ENCODE results near the gene SRRM5.
A peak's percentile ranks its signal among the peaks of the same experiment; 100 is the strongest.
"Not testable (repeated sequence)": the region's sequence is repeated elsewhere in the genome, so short reads cannot be mapped to it uniquely, and the experiment has no call there.

Gene SRRM5

GRCh38 chr19:43591904-43592772, 19.8 kb upstream of the SRRM5 start:
- DNase-seq (ENCODE audit: low spot score) = no peak

GRCh38 chr19:43592800-43593350, 19.0 kb upstream of the SRRM5 start:
- DNase-seq (ENCODE audit: low spot score) = no peak

GRCh38 chr19:43594081-43594697, 17.7 kb upstream of the SRRM5 start:
- no peak for DNase-seq (ENCODE audit: low spot score)

DNA sequence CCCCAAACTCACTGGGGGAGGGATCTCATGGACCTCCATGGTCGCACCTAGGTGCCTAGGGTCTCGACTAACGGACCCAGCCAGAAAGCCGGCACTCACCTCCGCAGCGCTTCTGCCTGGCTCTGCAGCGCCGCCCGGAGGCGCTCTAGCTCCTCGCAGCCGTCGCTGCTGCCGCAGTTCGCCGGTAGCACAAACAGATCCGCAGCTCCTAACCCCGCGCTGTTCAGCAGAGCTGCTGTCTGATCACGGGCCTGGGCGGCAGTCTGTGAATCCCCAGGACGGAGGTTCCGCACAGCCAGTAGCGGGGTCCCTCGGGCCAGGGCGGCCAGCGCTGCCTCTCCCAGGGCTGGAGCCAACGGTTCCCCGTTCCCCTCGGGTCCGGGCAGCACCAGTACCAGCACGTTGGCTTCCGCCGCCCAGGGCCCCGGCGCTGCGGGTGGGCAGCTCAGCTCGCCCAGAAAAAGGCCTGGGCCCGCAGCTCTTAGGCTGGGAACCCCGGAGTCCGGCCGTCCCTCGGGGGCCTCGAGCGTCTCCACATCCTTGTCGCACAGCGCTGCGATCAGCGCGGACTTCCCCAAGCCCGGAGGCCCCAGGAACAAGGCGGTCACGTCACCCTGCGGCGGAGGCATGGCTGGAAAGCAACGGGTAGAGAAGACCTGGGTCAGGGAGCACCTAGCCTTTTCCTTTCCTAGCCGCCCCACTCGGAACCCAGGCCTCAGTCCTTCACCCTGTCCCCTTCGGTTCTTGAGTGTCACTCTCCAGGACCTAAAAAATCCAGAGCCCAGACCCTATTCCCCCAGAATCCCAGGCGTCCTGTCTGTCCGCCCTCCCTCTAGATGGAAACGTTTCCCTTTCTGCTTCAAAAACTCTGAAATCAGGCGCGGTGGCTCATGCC, 16.9 kb upstream of the SRRM5 start:
- peak; percentile 83 for DNase-seq (ENCODE audit: low spot score)

DNA sequence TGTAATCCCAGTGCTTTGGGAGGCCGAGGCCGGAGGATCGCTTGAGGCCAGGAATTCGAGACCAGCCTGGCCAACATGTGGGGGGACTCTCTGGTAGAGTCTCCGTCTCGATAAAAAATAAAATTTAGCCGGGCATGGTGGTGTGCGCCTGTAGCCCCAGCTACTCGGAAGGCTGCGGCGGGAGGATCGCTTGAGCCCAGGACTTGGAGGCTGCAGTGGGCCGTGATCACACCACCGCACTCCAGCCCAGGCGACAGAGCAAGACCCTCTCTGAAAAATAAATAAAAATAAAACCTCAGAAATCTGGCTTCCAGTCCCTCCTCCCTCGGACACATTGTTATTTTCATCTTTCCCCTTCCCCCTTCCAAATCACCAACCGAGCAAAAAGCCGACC, 16.3 kb upstream of the SRRM5 start:
- no peak for DNase-seq (ENCODE audit: low spot score)

- DNase-seq (ENCODE audit: low spot score) = peak; percentile 99
Observed at GRCh38 chr19:43595999-43596841, 15.7 kb upstream of the SRRM5 start, which contains the start of the genes IRGQ and ZNF576. Gene IRGQ, minus strand, starts transcription at chr19:43596134. Its CDS starts 796 bp downstream, at chr19:43595338. Gene ZNF576, plus strand, starts transcription at chr19:43596595. Its CDS starts 514 bp downstream, at chr19:43597109.

- peak; percentile 63 for DNase-seq (ENCODE audit: low spot score)
Observed at GRCh38 chr19:43596842-43597461, 14.9 kb upstream of the SRRM5 start.

- peak; percentile 17 for DNase-seq (ENCODE audit: low spot score)
Observed at GRCh38 chr19:43597876-43598275, 14.0 kb upstream of the SRRM5 start.

DNA sequence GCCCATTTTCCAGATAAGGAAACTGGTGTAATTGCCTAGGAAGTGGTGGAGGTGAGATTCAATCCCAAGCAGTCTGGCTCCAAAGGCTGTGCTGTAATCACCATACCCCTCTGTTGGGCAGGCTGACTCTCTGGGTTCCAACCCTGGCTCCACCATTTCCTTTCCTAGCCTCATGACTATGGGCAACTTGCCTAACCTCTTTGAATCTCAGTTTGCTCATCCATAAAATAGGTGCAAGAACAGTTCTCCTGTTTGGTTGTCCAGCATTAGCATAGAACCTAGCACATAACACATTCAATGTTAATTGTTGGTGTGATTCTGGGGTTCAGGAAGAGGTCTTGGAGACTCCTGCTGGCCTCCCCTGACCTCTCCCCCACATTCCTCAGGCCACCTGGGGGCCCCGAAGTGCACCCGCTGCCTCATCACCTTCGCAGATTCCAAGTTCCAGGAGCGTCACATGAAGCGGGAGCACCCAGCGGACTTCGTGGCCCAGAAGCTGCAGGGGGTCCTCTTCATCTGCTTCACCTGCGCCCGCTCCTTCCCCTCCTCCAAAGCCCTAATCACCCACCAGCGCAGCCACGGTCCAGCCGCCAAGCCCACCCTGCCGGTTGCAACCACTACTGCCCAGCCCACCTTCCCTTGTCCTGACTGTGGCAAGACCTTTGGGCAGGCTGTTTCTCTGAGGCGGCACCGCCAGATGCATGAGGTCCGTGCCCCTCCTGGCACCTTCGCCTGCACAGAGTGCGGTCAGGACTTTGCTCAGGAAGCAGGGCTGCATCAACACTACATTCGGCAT, 13.2 kb upstream of the SRRM5 start:
- no peak for DNase-seq (ENCODE audit: low spot score)

- DNase-seq (ENCODE audit: low spot score) = no peak
Observed at GRCh38 chr19:43599635-43600295, 12.1 kb upstream of the SRRM5 start.

- DNase-seq (ENCODE audit: low spot score) = not testable (repeated sequence)
Observed at GRCh38 chr19:43600326-43600725, 11.6 kb upstream of the SRRM5 start.

DNA sequence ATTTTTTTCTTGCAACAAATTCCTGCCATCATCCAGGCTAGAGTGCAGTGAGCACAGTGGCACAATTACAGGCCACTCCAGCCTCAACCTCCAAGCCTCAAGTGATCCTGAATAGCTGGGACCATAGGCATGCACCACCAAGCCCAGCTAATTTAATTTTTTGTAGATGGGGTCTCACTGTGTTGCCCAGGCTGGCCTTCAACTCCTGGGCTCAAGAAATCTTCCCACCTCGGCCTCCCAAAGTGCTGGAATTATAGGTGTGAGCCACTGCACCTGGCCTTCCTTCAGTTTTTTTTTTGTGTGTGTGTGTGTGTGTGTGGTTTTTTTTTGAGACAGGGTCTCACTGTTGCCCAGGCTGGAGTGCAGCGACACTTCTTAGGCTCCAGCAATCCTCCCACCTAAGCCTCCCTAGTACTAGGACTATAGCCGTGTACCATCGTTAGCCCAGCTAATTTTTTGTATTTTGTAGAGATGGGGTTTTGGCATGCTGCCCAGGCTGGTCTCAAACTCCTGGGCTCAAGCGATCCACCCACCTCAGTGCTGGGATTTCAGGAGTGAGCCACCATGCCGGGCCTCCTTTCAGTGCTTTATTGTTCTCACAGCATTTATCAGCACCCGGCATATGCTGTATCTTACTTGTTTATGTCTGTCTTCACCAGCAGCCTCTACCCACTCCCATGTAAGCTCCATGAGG, 5.9 kb upstream of the SRRM5 start:
- no peak for DNase-seq (ENCODE audit: low spot score)

GRCh38 chr19:43606569-43607229, 5.2 kb upstream of the SRRM5 start:
- DNase-seq (ENCODE audit: low spot score) = no peak

DNA sequence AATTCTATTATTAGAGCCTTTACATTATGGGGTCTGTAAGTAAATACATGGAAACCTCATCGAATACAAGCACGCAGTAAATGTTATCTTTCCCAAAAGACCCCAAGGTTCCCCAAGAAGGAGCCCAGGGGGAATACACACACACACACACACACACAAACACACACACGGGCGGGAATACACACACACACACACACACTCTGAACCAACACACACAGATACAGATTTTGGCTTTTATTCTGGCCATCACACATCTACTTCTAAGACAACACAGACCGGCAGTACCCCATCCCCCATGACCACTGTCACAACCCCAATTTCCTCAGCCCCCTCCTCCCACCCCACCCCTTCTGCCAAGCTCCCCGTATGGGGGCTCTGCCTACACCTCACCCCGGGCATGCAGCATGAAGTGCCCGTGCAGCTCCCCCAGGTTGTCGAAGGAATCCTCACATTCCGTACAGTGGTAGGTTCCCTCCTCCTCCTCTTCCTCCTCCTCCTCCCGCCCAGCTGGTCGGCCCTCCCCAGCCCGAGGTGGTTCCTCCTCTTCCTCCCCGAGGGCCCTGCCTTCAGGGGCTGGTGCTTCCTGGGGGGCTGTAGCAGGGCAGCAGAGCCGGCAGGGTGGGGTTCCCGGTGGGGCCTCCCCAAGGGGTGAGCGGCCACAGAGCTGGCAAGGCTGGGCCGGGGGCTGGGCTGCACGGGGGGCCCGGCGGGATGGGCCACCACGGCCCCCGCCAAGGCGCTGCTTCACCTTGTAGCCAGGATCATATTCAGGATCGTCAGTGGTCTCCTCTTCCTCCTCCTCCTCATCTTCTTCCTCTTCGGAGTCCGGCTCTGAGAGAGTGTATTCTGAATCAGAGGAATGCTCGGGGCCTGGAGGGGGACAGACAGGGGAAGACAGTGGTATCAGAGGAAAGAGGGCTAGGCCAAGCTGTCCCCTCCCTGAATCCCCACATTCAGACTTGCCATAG, 4.4 kb upstream of the SRRM5 start:
- no peak for DNase-seq (ENCODE audit: low spot score)

DNA sequence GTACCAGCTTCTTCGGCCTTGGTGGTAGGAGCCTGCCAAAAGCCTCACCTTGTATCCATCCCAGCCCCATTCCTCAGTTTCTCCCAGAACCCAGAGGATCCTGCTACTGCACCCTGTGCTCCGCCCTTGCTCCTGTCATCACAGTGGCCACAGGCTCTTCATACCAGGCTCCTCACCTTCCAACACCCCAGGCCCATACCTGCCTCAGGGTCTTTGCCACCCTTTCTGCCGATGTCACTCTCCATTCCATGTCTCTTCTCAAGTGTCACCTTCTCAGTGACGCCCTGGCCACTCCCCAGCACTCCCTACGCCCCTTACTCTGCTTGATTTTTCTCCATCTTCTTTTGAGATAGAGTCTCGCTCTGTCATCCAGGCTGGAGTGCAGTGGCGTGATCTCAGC, 2.0 kb upstream of the SRRM5 start:
- no peak for DNase-seq (ENCODE audit: low spot score)

- DNase-seq (ENCODE audit: low spot score) = no peak
Observed at GRCh38 chr19:43610493-43610892, 1.4 kb upstream of the SRRM5 start.

- DNase-seq (ENCODE audit: low spot score) = no peak
Observed at GRCh38 chr19:43612374-43612773, 486 bp downstream of the SRRM5 start.
